ENCODE results near the gene KRTAP12-1. TPM values are rescaled to one million over a fixed set of nuclear protein-coding genes. Genes with fewer than 3 reads are reported as not detected.

The KRTAP12-1 gene
- total RNA-seq, 1 experiment from 2014 or later: 0.63 TPM

- TF ChIP-seq, protein P1, sequence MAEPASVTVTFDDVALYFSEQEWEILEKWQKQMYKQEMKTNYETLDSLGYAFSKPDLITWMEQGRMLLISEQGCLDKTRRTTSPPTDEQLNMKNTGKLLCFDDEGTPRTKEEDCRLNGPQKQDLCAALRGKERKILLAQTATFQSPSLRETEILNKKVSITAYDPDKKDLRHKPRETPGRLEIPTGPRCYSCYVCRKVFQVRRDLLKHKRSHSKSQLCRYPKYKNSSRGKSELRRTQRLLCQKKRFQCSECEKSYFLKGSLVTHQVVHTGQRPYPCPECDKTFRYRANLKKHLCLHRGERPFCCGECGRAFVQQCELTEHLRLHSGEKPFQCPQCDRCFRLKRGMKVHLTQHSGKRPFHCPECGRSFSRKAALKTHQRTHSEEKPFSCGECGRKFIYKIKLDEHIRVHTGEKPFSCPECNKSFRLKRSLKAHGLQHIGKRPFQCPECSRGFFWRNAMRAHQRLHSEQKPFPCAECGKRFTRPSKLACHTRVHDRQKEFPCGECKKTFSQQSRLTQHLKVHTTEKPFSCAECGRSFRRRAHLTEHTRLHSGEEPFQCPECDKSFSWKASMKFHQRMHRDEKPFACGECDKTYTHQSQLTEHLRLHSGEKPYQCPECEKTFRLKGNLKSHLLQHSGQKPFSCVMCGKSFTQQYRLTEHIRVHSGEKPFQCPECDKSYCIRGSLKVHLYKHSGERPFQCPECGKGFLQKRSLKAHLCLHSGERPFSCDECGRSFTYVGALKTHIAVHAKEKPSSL (CRISPR knock-in tag; conservative IDR thresholded peaks at IDR 0.05): no peak
- TF ChIP-seq ZNF396 (CRISPR knock-in tag; IDR thresholded peaks at IDR 0.05; ENCODE audit: borderline replicate concordance) (no peak), KAT7 (CRISPR knock-in tag; IDR thresholded peaks at IDR 0.05; ENCODE audit: borderline replicate concordance) (no peak), ZSCAN18 (CRISPR knock-in tag; IDR thresholded peaks at IDR 0.05) (no peak), USF2 (CRISPR knock-in tag; IDR thresholded peaks at IDR 0.05) (no peak), RELA (CRISPR knock-in tag; IDR thresholded peaks at IDR 0.05; ENCODE audit: borderline replicate concordance) (no peak), TEAD4 (CRISPR knock-in tag; IDR thresholded peaks at IDR 0.05) (no peak), NFATC4 (CRISPR knock-in tag; IDR thresholded peaks at IDR 0.05) (no peak), ATF1 (CRISPR knock-in tag; IDR thresholded peaks at IDR 0.05) (no peak)
- TF ChIP-seq, protein P2, sequence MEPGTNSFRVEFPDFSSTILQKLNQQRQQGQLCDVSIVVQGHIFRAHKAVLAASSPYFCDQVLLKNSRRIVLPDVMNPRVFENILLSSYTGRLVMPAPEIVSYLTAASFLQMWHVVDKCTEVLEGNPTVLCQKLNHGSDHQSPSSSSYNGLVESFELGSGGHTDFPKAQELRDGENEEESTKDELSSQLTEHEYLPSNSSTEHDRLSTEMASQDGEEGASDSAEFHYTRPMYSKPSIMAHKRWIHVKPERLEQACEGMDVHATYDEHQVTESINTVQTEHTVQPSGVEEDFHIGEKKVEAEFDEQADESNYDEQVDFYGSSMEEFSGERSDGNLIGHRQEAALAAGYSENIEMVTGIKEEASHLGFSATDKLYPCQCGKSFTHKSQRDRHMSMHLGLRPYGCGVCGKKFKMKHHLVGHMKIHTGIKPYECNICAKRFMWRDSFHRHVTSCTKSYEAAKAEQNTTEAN (CRISPR knock-in tag; IDR thresholded peaks at IDR 0.05): no peak
- TF ChIP-seq, protein P3, sequence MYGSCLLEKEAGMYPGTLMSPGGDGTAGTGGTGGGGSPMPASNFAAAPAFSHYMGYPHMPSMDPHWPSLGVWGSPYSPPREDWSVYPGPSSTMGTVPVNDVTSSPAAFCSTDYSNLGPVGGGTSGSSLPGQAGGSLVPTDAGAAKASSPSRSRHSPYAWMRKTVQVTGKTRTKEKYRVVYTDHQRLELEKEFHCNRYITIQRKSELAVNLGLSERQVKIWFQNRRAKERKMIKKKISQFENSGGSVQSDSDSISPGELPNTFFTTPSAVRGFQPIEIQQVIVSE (CRISPR knock-in tag; IDR thresholded peaks at IDR 0.05; ENCODE audit: borderline replicate concordance): no peak
- TF ChIP-seq, protein P4, sequence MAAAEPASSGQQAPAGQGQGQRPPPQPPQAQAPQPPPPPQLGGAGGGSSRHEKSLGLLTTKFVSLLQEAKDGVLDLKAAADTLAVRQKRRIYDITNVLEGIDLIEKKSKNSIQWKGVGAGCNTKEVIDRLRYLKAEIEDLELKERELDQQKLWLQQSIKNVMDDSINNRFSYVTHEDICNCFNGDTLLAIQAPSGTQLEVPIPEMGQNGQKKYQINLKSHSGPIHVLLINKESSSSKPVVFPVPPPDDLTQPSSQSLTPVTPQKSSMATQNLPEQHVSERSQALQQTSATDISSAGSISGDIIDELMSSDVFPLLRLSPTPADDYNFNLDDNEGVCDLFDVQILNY (CRISPR knock-in tag; IDR thresholded peaks at IDR 0.05): no peak
- TF ChIP-seq, protein P5, sequence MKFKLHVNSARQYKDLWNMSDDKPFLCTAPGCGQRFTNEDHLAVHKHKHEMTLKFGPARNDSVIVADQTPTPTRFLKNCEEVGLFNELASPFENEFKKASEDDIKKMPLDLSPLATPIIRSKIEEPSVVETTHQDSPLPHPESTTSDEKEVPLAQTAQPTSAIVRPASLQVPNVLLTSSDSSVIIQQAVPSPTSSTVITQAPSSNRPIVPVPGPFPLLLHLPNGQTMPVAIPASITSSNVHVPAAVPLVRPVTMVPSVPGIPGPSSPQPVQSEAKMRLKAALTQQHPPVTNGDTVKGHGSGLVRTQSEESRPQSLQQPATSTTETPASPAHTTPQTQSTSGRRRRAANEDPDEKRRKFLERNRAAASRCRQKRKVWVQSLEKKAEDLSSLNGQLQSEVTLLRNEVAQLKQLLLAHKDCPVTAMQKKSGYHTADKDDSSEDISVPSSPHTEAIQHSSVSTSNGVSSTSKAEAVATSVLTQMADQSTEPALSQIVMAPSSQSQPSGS (CRISPR knock-in tag; IDR thresholded peaks at IDR 0.05; ENCODE audit: borderline replicate concordance, low read depth): no peak
- TF ChIP-seq, protein P6, sequence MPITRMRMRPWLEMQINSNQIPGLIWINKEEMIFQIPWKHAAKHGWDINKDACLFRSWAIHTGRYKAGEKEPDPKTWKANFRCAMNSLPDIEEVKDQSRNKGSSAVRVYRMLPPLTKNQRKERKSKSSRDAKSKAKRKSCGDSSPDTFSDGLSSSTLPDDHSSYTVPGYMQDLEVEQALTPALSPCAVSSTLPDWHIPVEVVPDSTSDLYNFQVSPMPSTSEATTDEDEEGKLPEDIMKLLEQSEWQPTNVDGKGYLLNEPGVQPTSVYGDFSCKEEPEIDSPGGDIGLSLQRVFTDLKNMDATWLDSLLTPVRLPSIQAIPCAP (CRISPR knock-in tag; IDR thresholded peaks at IDR 0.05): no peak
Measured at GRCh38 chr21:44722731-44723130, 40.8 kb upstream of the KRTAP12-1 start (continued).

DNA sequence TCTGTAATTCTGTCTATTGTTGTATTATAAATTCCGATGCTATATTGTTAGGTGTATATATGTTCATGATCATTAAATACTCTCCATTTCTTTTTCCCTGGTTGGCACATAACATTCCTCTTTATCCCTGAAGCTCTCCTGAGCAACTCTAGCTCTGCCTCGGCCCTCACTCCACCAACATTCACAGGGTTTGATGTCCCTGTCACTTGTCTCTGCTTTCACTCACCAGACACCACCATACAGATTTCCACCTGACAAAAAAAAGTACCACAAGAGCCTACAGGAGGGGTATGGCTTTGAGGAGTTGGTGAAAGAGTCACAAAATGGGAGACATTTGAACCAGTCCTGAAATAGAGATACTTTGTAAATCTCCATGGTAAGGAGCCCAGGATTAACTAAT, 38.2 kb upstream of the KRTAP12-1 start:
- Mint-ChIP-seq H3K4me1 (peaks cover 32% of the 10 kb centered on the region), H3K4me3 (no peak overlapping the region), H3K27ac (no peak overlapping the region), H3K36me3 (no peaks in the 10 kb centered on the region), H3K9me3 (peaks cover 6% of the 10 kb centered on the region; the same call in 1 of the 2 replicates), H3K27me3 (ENCODE audit: low read depth) (peaks cover 18% of the 10 kb centered on the region)
- DNase-seq (ENCODE audit: low spot score) (no peak), ATAC-seq (no peak)
- CTCF ChIA-PET: interaction anchor here (0.7 to 2.1 kb wide), 4 partner anchors 9 to 233 kb away, joined by 3 to 20 read pairs (median 4); partner anchors contain the start of gene TSPEAR
- POLR2A ChIA-PET: no interaction called here
- TF ChIP-seq RELA (CRISPR knock-in tag; IDR thresholded peaks at IDR 0.05; ENCODE audit: borderline replicate concordance) (no peak), ZNF532 (CRISPR knock-in tag; IDR thresholded peaks at IDR 0.05; ENCODE audit: borderline replicate concordance) (no peak), ZNF423 (CRISPR knock-in tag; IDR thresholded peaks at IDR 0.05) (no peak), ZNF317 (CRISPR knock-in tag; IDR thresholded peaks at IDR 0.05; ENCODE audit: borderline replicate concordance, low read depth) (no peak), JAZF1 (CRISPR knock-in tag; IDR thresholded peaks at IDR 0.05) (no peak), ZBTB21 (CRISPR knock-in tag; IDR thresholded peaks at IDR 0.05; ENCODE audit: borderline replicate concordance) (no peak), CREM (CRISPR knock-in tag; IDR thresholded peaks at IDR 0.05) (no peak)
- TF ChIP-seq, protein P6 (CRISPR knock-in tag; IDR thresholded peaks at IDR 0.05): no peak
